HAP-1 (cell line): ENCODE data around the gene MAP3K4.
"Not testable (repeated sequence)": the region's sequence is repeated elsewhere in the genome, so short reads cannot be mapped to it uniquely, and the experiment has no call there.

ENCODE experiments used
- DNase-seq, 2 experiments: peaks; one replicate each; pipeline ENCODE4 v3.0.0-alpha.2; 2016 to 2020; ENCODE audit warnings: low spot score in 2 of 2
- H3K27me3 ChIP-seq: fragments of 250-450 bp; sonication (Bioruptor Pico); 2 replicates; pipeline ENCODE4 v1.5.1; 2020; ENCODE audit warnings: low read depth, mild to moderate bottlenecking, moderate library complexity
- H3K36me3 ChIP-seq: fragments of 250-450 bp; sonication (Bioruptor Pico); replicated peaks from 2 replicates; pipeline ENCODE4 v1.5.1; 2020; ENCODE audit warnings: mild to moderate bottlenecking
- H3K4me1 ChIP-seq: fragments of 250-450 bp; sonication (Bioruptor Pico); 2 replicates; pipeline ENCODE4 v1.5.1; 2020; ENCODE audit warnings: mild to moderate bottlenecking
- H3K4me3 ChIP-seq: fragments of 250-450 bp; sonication (Bioruptor Pico); 2 replicates; pipeline ENCODE4 v1.5.1; 2020; ENCODE audit warnings: mild to moderate bottlenecking, moderate library complexity
- H3K9me3 ChIP-seq: fragments of 250-450 bp; sonication (Bioruptor Pico); 2 replicates; pipeline ENCODE4 v1.5.1; 2020; ENCODE audit warnings: mild to moderate bottlenecking, moderate library complexity
- in situ Hi-C: fragments of 300-500 bp; cut with MboI; formaldehyde crosslinking; loops from 3 replicates; pipeline ENCODE4 v1.14.3; 2020; ENCODE audit warnings: low sequenced_read_pairs, inconsistent platforms, mixed read lengths

The MAP3K4 gene

DNA sequence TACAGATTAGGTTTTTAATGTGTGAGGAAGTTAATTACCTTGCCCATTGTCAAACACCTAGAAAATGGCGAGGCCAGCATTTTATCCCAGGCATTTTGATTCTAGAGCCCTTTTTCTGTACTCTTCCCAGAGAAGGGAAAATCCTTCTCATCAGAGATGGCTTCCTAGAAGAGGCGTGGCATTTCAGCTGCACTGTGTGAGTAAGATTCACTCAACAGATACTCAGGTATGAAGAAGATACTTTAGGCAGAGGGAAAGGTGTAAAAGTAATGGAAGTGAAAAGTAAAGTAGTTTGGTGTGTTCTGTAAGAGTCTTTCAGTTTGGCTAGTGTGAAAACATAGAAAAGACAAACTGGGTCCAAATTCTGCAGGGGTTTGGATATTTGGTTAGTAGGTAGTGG lies 113.8 kb downstream of the MAP3K4 start:
- in situ Hi-C loops: no loop called here

DNA sequence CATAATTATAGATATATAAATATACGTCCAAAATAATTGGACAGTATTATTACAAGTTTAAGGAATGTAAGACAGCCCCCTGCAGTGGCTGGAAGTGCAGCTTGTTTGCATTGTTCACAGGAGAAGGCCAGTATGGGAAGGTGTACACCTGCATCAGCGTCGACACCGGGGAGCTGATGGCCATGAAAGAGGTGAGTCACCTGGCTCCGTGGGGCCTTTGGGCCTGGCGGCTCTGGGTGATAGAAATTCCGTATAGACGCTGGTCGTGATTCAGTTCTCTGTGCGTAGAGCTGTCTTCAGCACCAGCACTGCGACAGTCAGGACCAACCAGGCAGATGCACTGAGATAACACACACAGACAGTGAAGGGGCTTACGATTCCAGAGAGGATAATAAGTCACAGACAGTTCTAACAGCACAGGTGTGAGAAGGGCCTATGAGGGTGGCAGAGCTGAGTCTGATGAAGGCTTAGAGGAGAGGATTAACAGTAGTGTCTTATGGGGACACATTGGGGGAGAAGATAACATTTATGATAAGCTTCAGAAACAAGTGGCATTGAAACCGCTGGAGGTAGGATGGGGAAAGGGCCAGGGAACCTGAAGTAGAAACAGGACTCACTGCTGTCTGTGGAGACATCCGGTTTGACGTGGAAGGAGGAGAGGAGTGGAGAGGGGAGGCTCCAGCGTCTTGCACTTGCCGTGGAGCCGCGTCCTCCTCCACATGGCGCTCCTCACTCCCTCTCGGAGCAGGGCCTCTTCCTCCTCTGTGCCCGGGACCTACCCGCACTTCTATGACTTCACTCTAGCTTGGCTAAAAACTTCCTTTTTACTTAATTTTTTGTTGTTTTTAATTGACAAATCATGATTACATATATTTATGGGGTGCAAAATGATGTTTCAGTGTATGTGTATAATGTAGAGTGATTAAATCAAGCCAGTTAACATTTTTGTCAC lies 116.5 kb downstream of the MAP3K4 start:
- in situ Hi-C loops: no loop called here
- H3K36me3 ChIP-seq: peaks cover 27% of the 10 kb centered on the region
- H3K4me3 ChIP-seq: no peak overlapping the region

More for the DNA sequence above, 113.8 kb downstream of the MAP3K4 start:
- H3K9me3 ChIP-seq: no peaks in the 10 kb centered on the region
- no peaks in the 10 kb centered on the region for H3K4me1 ChIP-seq
- no peak for DNase-seq
- H3K4me3 ChIP-seq: no peak overlapping the region
- peaks cover 27% of the 10 kb centered on the region for H3K36me3 ChIP-seq
- H3K27me3 ChIP-seq: no peaks in the 10 kb centered on the region

GRCh38 chr6:161108916-161109315 lies 117.3 kb downstream of the MAP3K4 start:
- no peaks in the 10 kb centered on the region for H3K9me3 ChIP-seq
- peaks cover 27% of the 10 kb centered on the region for H3K36me3 ChIP-seq
- H3K27me3 ChIP-seq: no peaks in the 10 kb centered on the region
- no peak overlapping the region for H3K4me3 ChIP-seq
- in situ Hi-C loops: no loop called here
- no peak for DNase-seq
- H3K4me1 ChIP-seq: no peaks in the 10 kb centered on the region

More for the DNA sequence above, 116.5 kb downstream of the MAP3K4 start:
- H3K27me3 ChIP-seq: no peaks in the 10 kb centered on the region
- no peak for DNase-seq
- no peaks in the 10 kb centered on the region for H3K4me1 ChIP-seq
- no peaks in the 10 kb centered on the region for H3K9me3 ChIP-seq

DNA sequence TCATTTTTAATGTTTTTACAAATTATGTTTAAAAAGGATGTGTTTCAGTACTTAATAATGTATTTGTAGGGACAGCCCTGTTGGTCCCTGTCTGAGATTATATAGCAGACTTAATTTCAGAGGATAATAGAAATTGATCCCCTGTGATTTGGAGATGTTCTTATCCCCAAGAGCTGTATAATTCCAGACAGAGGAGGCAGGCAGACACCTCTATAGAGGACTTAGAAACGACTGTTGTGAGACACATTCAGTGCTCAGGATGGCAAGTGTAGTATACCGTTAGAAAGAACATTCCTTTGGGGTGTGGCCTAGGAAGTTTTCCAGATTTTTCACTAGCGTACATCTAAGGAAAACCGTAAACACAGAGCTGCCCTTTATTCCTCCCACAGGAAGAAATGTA lies 117.8 kb downstream of the MAP3K4 start:
- peaks cover 27% of the 10 kb centered on the region for H3K36me3 ChIP-seq
- in situ Hi-C loops: no loop called here
- no peaks in the 10 kb centered on the region for H3K9me3 ChIP-seq

DNA sequence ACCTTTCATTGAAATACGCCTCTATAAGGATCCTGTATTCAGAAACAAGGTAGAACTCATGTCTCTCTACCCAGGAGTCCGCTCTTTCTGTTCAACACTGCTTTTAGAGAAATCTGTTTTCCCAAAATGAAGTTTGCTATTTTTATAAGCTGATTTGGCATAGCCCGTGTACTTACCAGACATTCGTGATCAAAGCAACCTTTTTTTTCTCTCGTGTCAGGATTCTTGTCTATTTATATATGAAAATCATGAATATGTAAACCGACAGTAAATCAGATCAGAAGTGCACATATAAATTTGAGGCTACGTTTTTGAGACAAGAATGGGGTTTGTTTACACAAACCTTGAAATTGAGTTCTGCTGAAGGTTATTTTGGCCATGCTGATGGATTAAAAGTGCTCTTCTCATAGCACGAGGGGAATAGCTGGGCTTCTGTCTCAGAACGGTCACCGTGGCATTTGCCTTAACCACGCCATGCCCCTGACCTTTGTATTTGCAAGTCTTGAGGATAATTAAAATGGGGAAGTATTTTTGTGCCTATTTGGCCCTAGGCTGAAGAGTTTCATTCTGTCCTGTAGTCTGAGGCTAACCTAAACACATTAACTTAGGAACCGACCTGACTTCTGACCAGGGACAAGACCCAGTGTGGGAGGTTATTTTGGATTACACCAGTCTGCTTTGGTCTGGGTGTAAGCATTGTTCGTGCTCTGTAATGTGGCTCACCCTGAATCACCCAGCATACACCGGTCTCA lies 118.6 kb downstream of the MAP3K4 start:
- no peaks in the 10 kb centered on the region for H3K27me3 ChIP-seq
- H3K36me3 ChIP-seq: peaks cover 27% of the 10 kb centered on the region
- no peaks in the 10 kb centered on the region for H3K9me3 ChIP-seq
- no peak for DNase-seq
- in situ Hi-C loops: no loop called here
- H3K4me3 ChIP-seq: no peak overlapping the region
- H3K4me1 ChIP-seq: no peaks in the 10 kb centered on the region

More for the DNA sequence above, 117.8 kb downstream of the MAP3K4 start:
- no peak for DNase-seq
- Histone ChIP-seq H3K27me3 (no peaks in the 10 kb centered on the region), H3K4me1 (no peaks in the 10 kb centered on the region), H3K4me3 (no peak overlapping the region)

- Histone ChIP-seq H3K36me3 (peaks cover 31% of the 10 kb centered on the region), H3K4me1 (no peaks in the 10 kb centered on the region), H3K27me3 (no peaks in the 10 kb centered on the region), H3K4me3 (no peak overlapping the region), H3K9me3 (no peaks in the 10 kb centered on the region)
- no peak for DNase-seq
- in situ Hi-C loops: no loop called here
Measured at GRCh38 chr6:161111261-161111660, 119.7 kb downstream of the MAP3K4 start.

GRCh38 chr6:161115468-161115867 lies 123.9 kb downstream of the MAP3K4 start:
- in situ Hi-C loops: no loop called here
- no peaks in the 10 kb centered on the region for H3K4me1 ChIP-seq
- H3K36me3 ChIP-seq: peaks cover 8% of the 10 kb centered on the region
- no peaks in the 10 kb centered on the region for H3K27me3 ChIP-seq
- H3K4me3 ChIP-seq: no peak overlapping the region
- DNase-seq: no peak
- no peaks in the 10 kb centered on the region; the same call in 1 of the 2 replicates for H3K9me3 ChIP-seq

- no peaks in the 10 kb centered on the region; the same call in 1 of the 2 replicates for H3K9me3 ChIP-seq
- no peaks in the 10 kb centered on the region for H3K4me1 ChIP-seq
- no peak overlapping the region for H3K4me3 ChIP-seq
- in situ Hi-C loops: no loop called here
- H3K27me3 ChIP-seq: no peaks in the 10 kb centered on the region
- H3K36me3 ChIP-seq: peaks cover 8% of the 10 kb centered on the region
- DNase-seq: no peak
Measured at GRCh38 chr6:161116554-161116953, 125.0 kb downstream of the MAP3K4 start.

DNA sequence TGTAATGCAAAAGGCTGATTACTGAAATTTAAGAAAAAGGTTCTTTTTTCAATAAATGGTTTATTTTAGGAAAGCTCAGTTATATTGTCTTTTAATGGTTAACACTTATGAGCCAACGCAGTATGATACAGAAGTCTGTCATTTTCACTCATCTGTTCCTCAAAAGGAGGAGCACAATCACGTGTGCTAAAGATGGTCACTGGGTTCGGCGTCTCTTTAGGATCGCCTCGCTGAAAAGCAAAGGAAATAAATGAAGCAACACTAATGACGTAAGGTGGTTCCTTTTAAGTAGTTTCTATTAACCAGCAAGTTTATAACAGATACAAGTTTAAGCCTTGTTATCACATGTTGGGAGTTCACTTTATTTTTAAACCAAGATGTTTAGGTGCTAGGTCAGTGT lies 125.7 kb downstream of the MAP3K4 start:
- peaks cover 8% of the 10 kb centered on the region for H3K36me3 ChIP-seq
- H3K4me3 ChIP-seq: no peak overlapping the region
- no peaks in the 10 kb centered on the region for H3K27me3 ChIP-seq
- no peaks in the 10 kb centered on the region for H3K4me1 ChIP-seq
- no peak for DNase-seq
- in situ Hi-C loops: no loop called here
- no peaks in the 10 kb centered on the region; the same call in 1 of the 2 replicates for H3K9me3 ChIP-seq

DNA sequence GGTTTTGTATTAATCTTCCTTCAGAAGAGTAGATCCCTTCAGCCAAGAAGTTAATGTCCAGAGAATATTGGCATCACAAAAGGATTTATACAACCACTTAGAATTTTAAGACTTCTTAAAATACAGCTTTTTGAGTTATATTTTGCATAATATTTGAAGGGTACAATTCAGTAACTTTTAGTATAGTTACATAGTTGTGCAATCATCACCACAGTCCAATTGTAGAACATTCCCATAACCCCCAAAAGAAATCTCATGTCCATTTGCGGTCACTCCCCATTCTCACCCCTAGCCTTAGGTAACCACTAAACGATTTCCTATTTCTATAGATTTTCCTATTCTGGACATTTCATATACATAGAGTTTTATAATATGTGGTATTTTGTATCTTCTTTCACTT lies 126.4 kb downstream of the MAP3K4 start:
- in situ Hi-C loops: no loop called here
- H3K4me3 ChIP-seq: no peak overlapping the region
- peaks cover under 1% of the 10 kb centered on the region for H3K9me3 ChIP-seq
- DNase-seq: no peak
- peaks cover 5% of the 10 kb centered on the region for H3K36me3 ChIP-seq
- H3K27me3 ChIP-seq: no peaks in the 10 kb centered on the region
- H3K4me1 ChIP-seq: no peaks in the 10 kb centered on the region

GRCh38 chr6:161123319-161123718 lies 131.8 kb downstream of the MAP3K4 start:
- H3K27me3 ChIP-seq, in situ Hi-C loops, H3K9me3 ChIP-seq, DNase-seq, H3K4me1 ChIP-seq, H3K4me3 ChIP-seq, H3K36me3 ChIP-seq: not testable (repeated sequence)

DNA sequence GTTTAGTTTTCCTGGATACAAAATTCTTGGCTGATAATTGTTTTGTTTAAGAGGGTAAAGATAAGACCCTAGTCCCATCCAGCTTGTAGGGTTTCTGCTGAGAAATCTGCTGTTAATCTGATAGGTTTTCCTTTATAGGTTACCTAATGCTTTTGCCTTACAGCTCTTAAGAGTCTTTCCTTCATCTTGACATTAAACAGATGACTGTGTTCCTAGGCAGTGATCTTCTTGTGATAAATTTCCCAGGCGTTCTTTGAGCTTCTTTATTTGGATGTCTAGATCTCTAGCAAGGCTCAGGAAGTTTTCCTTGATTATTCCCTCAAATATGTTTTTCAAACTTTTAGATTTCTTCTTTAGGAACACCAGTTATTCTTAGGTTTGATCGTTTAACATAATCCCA lies 134.0 kb downstream of the MAP3K4 start:
- DNase-seq: no peak
- Histone ChIP-seq H3K4me3 (no peak overlapping the region), H3K36me3 (no peaks in the 10 kb centered on the region; the same call in 1 of the 2 replicates), H3K27me3 (no peaks in the 10 kb centered on the region), H3K9me3 (peaks cover 4% of the 10 kb centered on the region), H3K4me1 (no peaks in the 10 kb centered on the region)
- in situ Hi-C loops: no loop called here

GRCh38 chr6:161127071-161127740 lies 135.6 kb downstream of the MAP3K4 start:
- DNase-seq: no peak
- Histone ChIP-seq H3K9me3 (peaks cover 4% of the 10 kb centered on the region; the same call in 1 of the 2 replicates), H3K36me3 (no peaks in the 10 kb centered on the region), H3K4me1 (no peaks in the 10 kb centered on the region), H3K27me3 (no peaks in the 10 kb centered on the region), H3K4me3 (no peak overlapping the region)
- in situ Hi-C loops: no loop called here
